GM20431 (cell line): Measurements from ENCODE around the gene CACFD1.

Experiments used
- in situ Hi-C: fragments of 300-500 bp; cut with MseI, MboI; formaldehyde crosslinking; loops from one replicate; pipeline ENCODE4 v1.15.0; 2020; ENCODE audit warnings: low sequenced_read_pairs; ENCODE audit not compliant: unreplicated experiment

Gene CACFD1

DNA sequence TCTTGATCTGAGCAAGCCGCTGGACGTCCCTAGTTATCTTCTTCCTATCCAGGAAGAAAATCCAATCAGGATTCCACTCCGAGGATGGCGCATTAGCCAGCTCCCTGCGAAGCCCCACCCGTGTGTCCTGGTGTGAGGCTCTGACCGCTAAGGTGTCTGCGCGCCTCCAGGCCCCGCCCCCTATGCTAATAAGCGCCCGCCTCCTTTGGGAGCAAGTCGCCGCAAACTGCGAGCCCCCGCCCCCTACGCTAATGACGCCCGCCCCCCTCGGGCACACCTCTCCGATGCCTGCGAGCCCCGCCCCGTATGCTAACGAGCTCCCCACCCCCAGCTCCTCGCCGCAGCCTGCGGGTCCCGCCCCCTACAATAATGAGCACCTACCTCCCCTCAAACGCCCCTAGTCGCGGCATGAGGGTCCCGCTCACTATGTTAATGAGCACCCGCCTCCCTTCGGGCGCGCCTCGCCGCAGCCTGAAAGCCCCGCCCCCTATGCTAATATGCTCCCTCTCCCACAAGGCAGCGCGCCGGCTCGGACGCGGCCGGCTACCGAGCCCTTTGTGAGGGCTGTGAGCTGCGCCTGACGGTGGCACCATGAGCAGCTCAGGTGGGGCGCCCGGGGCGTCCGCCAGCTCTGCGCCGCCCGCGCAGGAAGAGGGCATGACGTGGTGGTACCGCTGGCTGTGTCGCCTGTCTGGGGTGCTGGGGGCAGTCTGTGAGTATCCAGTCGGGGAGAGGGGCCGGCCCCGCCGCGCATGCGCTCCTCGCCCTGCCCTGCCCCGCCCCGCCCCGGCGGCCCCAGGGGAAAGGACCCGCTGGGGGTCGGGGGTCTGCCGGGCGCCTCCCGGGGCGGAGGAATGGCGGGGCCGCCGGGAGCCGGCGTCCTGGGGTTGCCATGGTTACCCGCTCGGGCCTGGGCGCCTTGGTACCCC is at the start of gene CACFD1:
TSS of gene CACFD1 (plus strand) at position 503 of the 929 bp plus-strand sequence. CDS start at position 592, 89 bp downstream.
- in situ Hi-C loops, result no loop called here

DNA sequence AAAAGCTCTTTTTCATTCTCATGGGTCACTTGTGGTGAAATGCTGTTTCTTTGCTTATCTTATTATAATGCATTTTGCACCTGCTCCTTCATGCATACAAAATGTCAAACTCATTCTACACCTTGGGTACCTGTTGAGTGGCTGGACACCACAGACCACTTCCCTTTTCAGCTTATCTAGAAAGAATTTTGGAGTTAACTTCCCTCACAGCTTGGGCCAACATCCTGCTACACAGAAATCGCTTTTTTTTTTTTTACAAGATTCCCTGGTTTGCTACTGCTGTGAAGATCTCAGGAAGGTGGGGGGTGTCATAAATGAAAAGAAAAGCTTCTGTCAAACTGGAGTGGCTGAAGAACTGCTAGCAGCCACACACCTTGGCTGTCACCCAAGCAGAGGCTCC is 44.6 kb upstream of the CACFD1 start:
- in situ Hi-C loops, result no loop called here

DNA sequence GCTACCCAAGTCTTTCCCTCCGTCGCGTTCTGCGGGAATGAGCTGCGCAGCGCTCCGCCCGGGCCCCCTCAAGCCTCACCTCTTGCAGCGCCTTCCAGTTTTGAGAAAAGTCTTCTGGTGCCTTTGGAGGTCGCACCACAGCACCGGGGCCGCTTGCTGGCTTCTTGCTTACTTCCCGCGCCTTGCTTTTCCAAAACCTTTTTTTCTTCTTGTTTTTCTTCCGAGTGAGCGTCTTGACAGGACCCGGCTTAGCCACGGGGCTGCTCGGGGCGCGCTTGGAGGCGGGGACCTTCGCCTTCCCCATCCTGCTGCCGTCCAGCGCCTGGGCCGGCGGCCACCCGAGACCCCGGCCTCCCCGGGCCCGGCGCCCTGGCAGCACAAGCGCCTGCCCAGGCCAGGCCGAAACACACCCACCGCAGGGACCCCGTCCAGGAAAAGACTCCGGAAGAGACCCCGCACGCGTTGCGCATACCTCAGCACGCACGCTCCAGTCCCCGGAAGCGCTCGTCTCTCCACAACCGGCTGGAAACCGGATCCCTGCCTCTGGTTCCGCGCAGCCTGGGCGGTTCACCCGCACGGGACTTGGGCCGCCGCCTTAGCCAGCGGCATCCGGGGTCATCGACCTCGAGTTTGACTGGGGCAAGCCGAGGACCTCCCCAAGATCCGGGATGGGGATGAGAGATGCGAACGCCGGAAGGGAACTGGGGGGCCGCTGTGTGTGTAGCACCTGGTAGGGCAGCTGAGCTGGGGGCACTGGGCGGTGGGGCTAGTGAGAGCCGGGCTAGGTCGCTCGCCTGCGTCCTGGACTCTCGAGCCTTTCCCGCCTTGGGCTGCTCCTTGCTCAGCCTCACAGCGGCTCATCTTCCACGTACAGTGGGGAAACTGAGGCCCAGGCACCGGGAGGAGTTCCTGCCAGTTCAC is 42.0 kb upstream of the CACFD1 start, which contains the start of gene REXO4:
TSS of gene REXO4 (minus strand) at position 470 of the 921 bp plus-strand sequence. CDS start at position 304, 166 bp downstream.
- in situ Hi-C loops, result no loop called here

DNA sequence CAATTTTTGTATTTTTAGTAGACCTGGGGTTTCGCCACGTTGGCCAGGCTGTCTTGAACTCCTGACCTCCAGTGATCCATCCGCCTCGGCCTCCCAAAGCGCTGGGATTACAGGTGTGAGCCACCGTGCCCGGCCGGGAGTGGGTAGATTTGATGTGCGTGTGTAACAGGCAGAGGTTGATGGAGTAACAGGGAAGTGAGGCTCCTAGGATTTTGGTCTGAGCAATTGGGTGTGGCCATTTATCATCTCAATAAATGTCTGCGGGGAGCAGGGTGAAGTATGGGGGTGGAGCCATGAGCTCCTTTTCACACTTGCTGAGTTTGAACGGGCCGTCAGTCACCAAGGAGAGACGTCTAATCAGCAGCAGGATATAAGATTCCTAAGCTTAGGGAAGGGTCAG is 40.8 kb upstream of the CACFD1 start:
- in situ Hi-C loops, result no loop called here

DNA sequence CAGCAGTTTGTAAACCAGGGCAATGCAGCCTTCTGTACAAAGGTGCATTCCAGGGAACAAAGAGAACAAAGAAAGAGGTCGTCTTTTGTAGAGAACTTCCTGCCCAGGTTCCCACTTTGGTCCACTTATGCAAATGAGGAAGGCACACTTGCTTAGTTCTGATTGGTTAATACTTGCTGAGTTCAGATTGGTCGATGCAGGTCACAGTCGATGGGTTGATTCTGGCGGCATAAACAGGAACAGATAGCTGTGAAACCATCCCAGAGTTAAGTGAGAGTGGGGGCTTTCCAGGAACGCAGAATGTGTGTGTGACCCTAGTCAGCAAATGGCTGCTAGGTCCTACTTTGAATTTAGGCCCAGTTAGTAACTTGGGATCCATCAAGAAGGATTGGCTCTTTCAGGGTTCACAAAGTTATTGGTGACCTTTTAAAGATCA is 39.4 kb upstream of the CACFD1 start:
- in situ Hi-C loops, result no loop called here

DNA sequence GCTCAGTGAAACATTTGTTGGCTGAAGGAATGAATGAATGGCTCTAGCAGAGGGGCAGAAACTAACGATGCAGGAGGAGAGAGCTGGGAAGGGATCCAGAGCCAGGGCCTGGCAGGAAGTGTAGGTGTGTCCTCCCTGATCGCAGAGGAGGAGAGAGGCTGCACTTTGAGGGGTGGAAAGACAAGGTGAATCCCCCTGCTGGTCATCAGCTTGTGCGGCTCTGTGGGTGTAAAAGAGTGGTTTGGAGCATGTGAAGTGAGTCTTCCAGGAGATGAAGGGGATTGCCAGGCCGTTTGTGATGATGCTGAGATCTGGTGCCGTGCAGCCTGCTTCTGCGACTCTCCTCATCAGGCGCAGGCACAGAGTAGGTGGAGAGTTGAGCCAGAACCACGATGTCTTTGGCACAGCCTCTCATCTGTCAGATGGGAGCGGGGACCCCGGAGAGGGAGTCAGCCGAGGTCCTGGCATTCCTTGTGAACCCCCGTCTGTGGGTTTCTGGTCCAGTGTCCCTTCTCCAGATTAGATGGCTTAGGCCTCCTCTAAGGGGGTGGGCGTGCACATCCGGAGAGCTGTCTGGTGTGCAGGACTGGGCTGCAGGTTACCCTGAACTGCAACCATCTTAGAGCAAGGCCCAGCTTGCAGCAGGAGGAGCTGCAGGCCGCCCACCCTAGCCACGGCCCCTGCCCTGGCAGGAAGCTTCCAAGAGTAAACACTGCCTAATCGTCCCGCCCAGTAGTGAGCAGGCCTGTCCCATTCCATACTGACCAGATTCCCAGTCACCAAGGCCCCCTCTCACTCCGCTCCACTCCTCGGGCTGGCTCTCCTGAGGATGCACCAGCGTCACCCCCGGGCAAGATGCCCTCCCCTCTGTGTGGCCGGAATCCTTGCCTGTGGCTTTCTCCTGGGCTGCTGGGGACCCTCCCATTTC is 37.9 kb upstream of the CACFD1 start, which contains the start of gene ADAMTS13:
TSS of gene ADAMTS13 (plus strand) at position 753 of the 928 bp plus-strand sequence. CDS start at position 830, 77 bp downstream.
- in situ Hi-C loops, result no loop called here

DNA sequence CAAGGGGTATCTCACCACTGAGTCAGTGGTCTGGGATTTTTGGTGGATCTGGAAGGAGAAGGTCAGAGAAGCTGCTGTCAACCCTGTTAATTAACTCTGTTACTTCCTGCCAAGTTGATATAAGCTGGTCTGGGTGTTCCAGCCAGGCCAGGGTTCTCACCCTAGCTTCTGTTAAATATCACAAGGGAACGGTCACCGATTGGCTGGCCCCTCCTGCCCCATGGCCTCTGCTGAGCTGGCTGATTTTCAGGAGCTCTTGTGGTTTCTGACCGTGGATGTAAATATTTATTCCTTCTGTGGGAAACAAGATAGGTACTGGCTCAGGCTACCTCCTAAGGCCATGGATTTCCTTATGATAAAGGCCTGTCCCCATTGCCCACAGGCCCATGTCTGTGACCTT is 36.6 kb upstream of the CACFD1 start:
- in situ Hi-C loops, result no loop called here

DNA sequence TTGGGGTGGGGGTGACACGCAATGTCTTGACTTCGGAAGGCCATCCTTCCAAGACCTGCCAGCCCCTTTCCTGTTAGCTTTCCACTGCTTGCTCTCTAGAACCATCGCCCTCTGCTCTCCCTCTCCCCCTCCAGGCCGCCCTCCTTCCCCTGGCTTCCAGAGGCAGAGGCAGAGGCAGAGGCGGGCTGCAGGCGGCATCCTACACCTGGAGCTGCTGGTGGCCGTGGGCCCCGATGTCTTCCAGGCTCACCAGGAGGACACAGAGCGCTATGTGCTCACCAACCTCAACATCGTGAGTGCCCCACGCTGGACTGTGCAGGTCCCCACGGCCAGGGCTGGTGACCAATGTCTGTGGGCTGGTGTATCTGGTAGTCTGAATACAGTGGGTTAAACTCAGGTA is 35.6 kb upstream of the CACFD1 start:
- in situ Hi-C loops, result no loop called here

DNA sequence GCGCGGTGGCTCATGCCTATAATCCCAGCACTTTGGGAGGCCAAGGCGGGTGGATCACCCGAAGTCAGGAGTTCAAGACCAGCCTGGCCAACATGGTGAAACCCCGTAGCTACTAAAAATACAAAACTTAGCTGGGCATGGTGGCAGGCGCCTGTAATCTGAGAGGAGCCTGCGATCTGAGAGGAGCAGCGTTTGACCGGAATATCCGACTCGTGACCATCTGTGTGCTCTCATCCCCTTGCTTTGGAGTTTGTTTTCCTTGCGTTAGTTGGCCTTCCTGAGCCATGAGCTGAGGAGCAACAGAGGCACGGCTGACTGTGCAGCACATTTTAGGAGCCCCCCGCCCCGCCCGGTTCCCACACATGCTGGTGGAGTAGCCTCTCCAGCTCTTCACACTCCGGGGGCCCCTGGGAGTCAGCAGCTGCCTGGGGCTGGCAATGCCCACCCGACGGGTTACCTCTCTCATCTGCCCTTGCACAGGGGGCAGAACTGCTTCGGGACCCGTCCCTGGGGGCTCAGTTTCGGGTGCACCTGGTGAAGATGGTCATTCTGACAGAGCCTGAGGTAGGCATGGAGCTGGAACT is 34.6 kb upstream of the CACFD1 start:
- in situ Hi-C loops, result no loop called here

DNA sequence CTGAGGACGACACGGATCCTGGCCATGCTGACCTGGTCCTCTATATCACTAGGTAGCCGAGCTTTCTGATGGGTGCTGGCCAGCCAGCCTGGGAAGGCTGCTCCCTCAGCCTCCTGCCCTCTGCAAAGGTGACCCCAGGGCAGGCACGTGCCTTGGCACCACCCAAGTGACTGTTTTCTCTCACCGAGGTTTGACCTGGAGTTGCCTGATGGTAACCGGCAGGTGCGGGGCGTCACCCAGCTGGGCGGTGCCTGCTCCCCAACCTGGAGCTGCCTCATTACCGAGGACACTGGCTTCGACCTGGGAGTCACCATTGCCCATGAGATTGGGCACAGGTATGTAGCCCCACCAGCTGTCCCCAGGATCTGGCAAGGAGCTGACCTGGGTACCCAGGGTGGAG is 33.8 kb upstream of the CACFD1 start:
- in situ Hi-C loops, result no loop called here

DNA sequence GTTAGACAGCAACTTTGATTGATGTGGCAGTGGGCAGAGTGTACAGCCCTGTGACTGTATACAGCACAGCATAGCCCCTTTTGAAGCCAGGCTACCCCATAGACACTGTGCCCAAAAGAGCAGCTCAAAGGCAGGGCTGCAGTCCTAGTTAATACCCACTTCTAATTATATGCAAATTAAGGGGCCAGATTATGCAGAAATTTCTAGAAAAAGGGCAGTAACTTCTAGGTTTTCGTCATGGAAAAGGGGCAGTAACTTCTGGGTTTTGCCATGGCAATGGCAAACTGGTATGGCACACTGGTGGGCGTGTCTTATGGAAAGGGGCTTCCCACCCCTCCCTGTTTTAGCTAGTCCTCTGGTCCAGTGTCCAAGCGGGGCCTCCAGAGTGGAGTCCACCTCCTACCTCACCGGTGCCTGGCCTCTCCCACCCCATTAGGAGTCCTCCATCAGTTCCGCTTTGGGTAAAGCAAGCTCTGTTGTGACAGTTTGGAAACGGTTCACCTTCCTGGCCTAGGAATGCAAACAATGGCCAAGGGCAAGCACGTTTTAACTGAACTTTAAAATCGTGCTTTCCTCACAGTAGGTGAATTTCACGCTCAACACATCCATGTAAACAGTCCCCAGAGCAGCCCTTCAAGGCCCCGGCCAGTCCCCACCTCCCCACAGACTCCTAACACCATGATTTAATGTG is 32.0 kb upstream of the CACFD1 start:
- in situ Hi-C loops, result no loop called here

DNA sequence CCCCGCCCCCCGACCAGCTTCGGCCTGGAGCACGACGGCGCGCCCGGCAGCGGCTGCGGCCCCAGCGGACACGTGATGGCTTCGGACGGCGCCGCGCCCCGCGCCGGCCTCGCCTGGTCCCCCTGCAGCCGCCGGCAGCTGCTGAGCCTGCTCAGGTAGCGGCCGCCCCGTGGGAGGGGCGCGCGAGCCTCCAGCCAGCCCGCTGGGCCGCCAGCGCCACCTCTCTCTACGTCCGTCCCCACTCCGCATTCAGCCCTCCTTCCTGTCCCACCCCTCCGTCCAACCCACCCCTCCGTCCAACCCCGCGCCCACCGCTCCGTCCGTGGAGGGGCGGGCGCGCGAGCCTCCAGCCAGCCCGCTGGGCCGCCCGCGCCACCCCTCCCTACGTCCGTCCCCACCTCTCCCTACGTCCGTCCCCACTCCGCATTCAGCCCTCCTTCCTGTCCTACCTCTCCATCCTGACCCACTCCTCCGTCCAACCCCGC is 31.1 kb upstream of the CACFD1 start:
- in situ Hi-C loops, result no loop called here

DNA sequence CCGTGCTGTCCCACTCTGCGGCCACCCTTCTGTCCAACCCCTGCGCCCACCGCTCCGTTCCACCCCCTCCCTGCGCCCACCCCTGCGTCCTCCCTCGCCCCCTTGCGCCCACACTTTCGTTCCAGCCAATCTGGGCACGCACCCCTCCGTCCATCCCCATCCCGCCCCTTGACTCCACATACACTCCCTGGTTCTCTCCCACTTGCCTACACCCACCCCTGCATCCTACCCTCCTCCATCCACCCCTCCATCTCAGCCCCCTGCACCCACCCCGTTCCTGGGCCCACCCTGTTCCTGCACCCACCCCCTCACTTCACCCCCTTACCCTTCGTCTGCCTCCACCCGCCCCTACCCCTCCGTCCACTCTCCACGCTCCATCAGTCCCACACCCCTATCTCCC is 30.6 kb upstream of the CACFD1 start:
- in situ Hi-C loops, result no loop called here

DNA sequence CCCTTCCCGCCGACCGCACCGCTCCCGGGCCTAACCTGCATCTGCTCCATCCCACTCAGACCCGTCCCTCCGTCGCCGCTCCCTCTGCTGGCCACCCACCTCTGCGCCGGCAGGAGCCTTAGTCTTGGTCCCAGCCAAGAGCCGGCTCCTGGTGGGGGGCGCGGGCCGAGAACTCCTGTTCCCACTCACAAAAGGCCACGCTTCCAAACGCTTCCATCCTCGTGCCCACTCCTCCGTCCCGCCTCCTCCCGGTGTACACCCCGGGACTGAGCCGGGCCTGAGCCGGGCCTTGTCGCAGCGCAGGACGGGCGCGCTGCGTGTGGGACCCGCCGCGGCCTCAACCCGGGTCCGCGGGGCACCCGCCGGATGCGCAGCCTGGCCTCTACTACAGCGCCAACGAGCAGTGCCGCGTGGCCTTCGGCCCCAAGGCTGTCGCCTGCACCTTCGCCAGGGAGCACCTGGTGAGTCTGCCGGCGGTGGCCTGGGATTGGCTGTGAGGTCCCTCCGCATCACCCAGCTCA is 30.1 kb upstream of the CACFD1 start:
- in situ Hi-C loops, result no loop called here

DNA sequence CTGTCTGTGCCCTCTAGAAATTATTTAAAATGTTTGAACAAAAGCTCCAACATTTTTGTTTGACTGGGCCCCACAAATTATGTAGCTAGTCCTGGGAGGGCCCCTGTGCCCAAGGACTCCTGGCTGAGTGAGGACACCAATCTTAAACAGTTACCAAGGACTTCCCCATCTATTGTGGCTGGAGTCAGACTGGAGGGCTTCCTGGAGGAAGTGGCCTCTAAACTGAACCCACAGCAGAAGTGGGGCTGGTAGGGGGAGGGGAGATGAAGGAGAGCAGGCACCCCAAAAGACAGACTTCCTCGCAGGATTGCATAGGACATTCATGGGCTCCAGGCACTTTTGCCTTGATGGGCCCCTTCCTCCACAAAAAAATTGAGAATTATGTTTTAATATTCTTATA is 29.5 kb upstream of the CACFD1 start:
- in situ Hi-C loops, result no loop called here

DNA sequence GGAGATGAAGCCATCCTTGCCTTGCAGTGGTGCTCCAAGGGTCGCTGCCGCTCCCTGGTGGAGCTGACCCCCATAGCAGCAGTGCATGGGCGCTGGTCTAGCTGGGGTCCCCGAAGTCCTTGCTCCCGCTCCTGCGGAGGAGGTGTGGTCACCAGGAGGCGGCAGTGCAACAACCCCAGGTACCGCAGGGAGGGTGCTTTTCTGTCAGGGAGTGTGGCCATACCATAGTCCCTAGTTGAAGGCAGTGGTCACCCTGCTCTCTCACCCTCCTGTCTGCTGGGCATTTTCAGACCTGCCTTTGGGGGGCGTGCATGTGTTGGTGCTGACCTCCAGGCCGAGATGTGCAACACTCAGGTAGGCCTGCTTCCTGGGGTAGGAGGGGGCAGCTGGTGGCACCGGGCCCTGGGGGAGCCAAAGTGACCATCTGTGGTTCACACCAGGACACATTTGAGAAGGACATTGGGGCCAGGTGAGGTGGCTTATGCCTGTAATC is 26.4 kb upstream of the CACFD1 start:
- in situ Hi-C loops, result no loop called here

DNA sequence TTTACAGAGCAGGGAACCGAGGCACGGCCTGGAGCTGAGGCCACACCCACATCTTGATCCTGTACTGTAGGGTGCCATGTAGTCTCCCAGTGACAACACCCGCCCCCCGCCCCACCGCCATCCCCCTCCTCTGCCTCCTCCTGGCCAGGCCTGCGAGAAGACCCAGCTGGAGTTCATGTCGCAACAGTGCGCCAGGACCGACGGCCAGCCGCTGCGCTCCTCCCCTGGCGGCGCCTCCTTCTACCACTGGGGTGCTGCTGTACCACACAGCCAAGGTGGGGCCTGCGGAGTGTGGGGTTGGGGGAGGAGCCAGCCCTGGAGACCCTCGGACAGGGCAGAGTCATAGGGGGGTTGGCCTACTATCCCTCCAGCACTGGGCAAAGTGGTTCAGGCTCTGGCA is 23.1 kb upstream of the CACFD1 start:
- in situ Hi-C loops, result no loop called here
